ENCODE data around the gene PLPP4.

DNA sequence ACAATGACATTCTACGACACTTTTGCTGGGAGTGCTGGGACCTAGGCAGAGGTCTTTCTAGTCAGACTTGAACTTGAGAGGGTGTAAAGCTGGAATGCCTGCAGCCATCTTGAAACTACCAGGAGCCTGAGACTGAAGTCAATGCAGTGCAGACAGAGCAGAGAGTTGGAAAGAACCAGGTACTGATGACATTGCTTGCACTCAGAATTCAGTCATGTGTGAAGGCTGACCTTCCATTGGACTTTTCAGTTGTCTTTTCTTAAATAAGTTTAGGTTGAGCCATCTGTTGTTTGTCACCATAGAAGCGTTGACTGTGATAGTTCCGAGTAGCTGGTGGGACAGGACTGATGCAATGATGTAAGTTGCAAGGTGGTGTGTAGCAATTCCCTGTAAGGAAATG is 3.1 kb upstream of the PLPP4 start:
- TF ChIP-seq, protein P1, sequence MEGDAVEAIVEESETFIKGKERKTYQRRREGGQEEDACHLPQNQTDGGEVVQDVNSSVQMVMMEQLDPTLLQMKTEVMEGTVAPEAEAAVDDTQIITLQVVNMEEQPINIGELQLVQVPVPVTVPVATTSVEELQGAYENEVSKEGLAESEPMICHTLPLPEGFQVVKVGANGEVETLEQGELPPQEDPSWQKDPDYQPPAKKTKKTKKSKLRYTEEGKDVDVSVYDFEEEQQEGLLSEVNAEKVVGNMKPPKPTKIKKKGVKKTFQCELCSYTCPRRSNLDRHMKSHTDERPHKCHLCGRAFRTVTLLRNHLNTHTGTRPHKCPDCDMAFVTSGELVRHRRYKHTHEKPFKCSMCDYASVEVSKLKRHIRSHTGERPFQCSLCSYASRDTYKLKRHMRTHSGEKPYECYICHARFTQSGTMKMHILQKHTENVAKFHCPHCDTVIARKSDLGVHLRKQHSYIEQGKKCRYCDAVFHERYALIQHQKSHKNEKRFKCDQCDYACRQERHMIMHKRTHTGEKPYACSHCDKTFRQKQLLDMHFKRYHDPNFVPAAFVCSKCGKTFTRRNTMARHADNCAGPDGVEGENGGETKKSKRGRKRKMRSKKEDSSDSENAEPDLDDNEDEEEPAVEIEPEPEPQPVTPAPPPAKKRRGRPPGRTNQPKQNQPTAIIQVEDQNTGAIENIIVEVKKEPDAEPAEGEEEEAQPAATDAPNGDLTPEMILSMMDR (IDR thresholded peaks at IDR 0.05; ENCODE audit: extremely low read depth in 1 of 2, insufficient read depth in 1 of 2, low read depth in 1 of 2, low read length in 2 of 2), result no peak
- TF ChIP-seq MYC (IDR thresholded peaks at IDR 0.05; ENCODE audit: low read depth, low read length), result no peak
- TF ChIP-seq, protein P2, sequence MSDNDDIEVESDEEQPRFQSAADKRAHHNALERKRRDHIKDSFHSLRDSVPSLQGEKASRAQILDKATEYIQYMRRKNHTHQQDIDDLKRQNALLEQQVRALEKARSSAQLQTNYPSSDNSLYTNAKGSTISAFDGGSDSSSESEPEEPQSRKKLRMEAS (IDR thresholded peaks at IDR 0.05; ENCODE audit: insufficient read depth, insufficient read length), result no peak
- TF ChIP-seq EZH2 (IDR thresholded peaks at IDR 0.05; ENCODE audit: borderline replicate concordance, low read depth, low read length, severe bottlenecking), result no peak
- no peak for TF ChIP-seq POLR2AphosphoS5 (IDR thresholded peaks at IDR 0.05; ENCODE audit: insufficient read depth, low read depth, low read length)
- TF ChIP-seq FOS (IDR thresholded peaks at IDR 0.05; ENCODE audit: borderline replicate concordance, insufficient read depth, low read length), result no peak
- TF ChIP-seq POLR2A (IDR thresholded peaks at IDR 0.05; ENCODE audit: low read depth, low read length), result no peak
- TF ChIP-seq JUN (IDR thresholded peaks at IDR 0.05; ENCODE audit: borderline replicate concordance, insufficient read depth, insufficient read length, low read depth), result no peak
